GM19372 (cell line): ENCODE measurements around the gene PSENEN.
A peak's percentile ranks its signal among the peaks of the same experiment; 100 is the strongest.
"Not testable (repeated sequence)": the region's sequence is repeated elsewhere in the genome, so short reads cannot be mapped to it uniquely, and the experiment has no call there.

ENCODE experiments used
- ATAC-seq: cut with Tn5 transposase; IDR thresholded peaks from one replicate; pipeline ENCODE4 v1.9.1; 2021; ENCODE audit warnings: mild to moderate bottlenecking, low read depth, moderate library complexity; ENCODE audit not compliant: unreplicated experiment

Gene PSENEN

GRCh38 chr19:35766571-35767104 is 21.2 kb downstream of the PSENEN start:
- no peak for ATAC-seq

DNA sequence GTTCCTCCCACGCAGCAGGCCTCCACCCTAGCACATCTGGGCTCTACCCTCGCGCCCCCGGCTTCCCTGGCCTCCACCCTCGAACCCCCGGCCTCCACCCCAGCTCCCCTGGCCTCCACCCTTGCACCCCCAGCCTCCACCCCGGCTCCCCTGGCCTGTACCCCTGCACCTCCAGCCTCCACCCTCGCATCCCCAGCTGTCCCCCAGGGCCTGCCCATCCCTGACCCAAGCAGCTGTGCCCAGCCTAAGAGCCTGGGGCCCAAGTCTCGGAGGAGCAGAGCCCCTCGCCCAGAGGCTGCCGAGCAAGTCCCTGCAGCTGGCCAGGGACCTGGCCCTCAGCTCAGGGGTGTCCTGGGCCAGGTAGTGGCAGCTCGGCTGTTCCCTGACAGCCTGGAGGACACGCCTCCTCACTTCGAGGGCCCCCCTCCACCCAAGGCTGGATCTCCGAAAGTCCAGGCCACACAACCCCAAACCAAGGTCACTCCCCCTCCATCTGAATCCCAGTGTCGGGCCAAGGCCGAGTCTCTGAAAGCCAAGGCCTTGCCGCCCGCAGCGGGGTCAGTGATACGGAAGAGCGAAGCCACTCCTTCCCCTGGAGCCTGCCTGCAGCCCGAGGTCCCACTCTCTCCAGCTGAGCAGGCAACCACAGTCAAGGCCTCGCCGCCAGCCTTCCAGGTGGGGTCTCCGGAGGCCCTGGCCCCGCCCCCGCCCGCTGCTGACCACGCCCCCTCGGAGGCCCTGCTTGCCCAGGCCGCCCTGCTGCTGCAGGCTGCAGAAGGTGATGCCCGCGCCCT is 22.0 kb downstream of the PSENEN start:
- ATAC-seq: no peak

DNA sequence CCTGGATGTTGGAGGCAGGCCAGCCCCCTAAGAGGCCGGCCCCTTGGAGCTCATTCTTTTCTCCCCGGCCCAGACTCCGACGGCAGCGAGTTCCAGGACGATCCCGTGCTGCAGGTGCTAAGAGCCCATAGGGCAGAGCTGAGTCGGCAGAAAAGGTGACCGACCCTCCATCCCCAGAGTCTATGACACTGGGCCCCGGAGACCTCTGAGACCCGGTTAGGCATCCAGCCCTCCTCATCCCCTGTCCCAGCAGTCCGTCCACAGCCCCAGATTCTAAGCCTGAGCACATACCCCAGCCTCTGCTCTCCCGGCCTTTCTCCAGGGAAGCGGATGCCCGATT is 22.6 kb downstream of the PSENEN start:
- ATAC-seq: no peak

DNA sequence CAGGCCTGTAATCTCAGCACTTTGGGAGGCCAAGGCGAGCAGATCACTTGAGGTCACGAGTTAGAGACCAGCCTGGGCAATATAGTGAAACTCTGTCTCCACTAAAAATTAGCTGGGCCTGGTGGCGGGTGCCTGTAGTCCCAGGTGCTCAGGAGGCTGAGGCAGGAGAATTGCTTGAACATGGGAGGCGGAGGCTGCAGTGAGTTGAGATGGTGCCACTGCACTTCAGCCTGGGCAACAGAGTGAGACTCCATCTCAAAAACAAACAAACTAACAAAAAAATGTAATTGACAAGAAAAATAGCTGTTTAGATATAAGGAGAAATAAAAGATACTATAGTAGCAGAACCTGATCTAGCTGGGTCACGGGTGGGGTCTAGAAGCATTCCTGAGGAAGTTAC is 26.9 kb downstream of the PSENEN start:
- ATAC-seq: not testable (repeated sequence)

DNA sequence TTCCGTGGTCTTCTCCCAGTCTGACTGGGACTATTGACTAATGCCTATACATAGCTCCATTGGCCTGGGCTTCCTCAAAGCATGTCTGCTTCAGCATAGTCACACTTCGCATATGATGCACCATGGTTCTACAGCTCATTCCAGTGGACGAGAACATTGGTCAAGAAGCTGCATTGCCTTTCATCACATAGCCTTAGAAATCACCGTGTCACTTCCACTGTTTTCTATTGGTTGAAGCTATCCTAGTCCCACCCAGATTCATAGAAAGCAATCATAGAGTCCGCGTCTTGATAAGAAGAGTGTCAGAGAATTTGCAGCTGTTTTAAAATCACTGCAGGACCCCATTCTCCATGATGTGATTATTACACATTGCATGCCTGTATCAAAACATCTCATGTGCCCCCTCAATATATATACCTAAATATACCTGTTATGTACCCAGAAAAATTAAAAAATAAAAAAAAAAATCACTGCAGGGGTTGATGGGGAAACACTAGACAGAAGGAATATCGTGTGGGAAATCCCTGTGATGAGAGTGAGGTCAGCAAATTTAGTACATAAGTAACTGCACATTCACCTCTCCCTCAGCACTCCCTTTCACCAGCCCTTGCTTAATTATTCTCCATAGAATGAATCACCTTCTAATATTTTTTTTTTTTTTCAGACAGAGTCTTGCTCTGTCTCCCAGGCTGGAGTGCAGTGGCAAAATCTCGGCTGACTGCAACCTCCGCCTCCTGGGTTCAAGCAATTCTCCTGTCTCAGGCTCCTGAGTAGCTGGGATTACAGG is 27.8 kb downstream of the PSENEN start:
- ATAC-seq: no peak

GRCh38 chr19:35774274-35775045 is 29.0 kb downstream of the PSENEN start:
- no peak for ATAC-seq

GRCh38 chr19:35775046-35775297 is 29.5 kb downstream of the PSENEN start:
- ATAC-seq: no peak

DNA sequence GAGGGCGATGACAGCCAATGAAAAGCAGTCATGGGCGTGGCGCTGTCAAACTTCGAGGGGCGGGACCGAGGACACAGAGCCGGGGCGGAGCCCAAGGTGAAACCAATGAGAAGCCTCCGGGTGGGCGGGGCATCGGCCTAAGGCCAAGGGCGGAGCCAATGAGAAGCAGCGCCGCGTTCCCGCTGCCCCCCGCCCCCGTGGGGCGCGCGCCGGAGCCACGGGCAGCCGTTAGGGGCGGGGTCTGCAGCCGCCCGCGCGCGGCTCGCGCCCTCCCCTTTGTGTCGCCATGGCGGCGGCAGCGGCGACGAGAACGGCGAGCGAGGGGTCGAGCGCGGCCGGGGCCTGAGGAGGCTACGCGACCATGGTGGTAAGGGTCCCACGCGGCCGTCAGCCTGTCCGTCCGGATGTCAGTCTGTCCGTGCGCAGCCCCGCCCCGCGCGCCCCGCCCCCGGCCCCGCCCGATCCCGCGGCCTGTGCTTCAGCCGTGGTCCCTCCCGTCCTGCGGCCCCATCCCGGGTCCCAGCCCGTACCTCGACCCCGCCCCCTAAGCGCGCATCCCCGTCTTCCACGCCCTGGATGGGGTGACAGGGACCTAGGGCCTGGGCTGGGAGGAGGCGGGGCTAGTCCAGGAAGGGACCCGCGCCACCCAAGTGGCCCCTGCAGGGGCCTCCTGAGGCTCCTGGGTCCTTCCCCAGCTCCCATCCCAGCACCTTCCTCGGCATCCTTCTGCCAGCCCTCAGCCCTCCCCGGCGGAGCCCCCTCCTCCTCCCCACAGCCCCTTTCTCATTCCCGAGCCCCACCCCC is 30.0 kb downstream of the PSENEN start, which contains the start of gene ARHGAP33:
Gene ARHGAP33 (plus strand): TSS at position 267 of the 804 bp plus-strand sequence. CDS start 95 bp downstream, at position 362.
- peak; percentile 96 for ATAC-seq

DNA sequence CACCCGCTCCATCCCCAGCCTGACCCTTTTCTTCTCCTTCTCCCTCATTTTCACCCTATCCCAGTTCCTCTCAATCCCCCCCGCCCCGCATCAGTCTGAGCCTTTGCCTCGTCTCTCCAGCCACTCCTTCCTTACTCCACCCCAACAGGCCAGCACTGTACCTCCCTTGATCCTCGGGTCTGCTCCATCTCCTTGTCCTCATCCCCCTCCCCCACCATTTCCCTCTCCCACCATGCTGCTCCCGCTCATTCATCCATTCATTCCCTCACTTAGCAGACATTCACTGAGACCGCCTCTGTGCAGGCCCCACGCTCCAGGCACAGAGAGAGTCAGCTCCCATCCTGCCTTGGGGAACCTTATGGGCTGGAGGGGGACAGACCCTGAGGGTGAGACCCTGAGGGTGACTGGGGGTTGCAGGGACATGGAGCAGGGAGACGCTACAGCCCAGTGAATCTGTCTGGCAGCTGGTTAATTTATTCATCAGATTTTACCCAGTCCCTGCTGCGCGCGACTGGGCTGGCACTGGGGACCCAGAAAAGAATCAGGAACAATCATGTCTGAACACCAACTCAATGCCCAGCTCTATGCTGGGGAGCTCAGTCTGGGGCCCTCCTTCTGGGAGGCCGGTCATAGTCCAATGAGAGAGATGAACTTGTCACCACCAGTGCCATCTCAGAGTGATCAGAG is 30.8 kb downstream of the PSENEN start:
- ATAC-seq: no peak

- no peak for ATAC-seq
Observed at GRCh38 chr19:35777086-35777841, 31.8 kb downstream of the PSENEN start.

DNA sequence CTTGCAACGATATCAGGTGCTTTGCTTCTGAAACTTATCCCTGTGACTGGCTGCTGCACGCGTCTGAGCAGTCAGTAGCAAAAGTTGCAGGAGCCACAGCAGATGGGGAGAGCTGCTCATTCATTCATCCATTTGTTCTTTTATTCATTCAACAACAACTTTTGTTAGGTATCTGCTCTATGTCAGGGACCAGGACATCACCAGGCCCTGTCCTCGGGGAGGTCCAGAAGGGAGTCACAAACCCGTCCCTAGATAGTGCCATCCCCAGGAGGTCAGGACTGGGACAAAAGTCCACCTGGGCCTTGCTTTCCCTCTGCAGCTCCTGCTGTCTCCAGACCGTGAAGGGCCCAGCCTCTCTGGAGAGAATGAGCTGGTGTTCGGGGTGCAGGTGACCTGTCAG is 32.5 kb downstream of the PSENEN start:
- ATAC-seq: no peak

GRCh38 chr19:35779033-35779432 is 33.6 kb downstream of the PSENEN start:
- ATAC-seq: no peak

DNA sequence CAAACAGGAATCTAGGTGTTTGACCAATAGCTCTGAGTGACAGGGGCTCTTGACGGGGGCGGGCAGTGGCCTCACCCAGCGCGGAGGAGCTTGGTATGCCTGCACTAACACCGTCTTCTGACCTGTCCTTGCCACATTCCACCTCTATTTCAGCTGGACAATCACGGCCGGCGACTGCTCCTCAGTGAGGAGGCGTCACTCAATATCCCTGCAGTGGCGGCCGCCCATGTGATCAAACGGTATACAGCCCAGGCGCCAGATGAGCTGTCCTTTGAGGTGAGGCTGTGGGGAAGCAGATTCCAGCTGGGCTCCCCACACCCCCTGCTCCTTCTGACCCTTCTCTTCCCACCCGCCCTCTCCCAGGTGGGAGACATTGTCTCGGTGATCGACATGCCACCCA is 34.6 kb downstream of the PSENEN start:
- ATAC-seq: no peak

DNA sequence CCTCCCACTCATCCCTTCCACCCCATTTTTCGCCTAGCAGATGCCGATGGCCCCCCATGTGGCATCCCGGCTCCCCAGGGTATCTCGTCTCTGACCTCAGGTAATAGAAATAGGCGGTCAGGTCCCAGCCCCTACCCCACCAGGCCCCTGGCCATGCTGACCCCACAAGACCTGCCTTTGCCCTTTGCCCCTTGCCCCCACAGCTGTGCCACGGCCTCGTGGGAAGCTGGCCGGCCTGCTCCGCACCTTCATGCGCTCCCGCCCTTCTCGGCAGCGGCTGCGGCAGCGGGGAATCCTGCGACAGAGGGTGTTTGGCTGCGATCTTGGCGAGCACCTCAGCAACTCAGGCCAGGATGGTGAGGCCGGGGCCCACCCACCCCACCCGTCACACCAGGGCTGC is 35.3 kb downstream of the PSENEN start:
- ATAC-seq: no peak

DNA sequence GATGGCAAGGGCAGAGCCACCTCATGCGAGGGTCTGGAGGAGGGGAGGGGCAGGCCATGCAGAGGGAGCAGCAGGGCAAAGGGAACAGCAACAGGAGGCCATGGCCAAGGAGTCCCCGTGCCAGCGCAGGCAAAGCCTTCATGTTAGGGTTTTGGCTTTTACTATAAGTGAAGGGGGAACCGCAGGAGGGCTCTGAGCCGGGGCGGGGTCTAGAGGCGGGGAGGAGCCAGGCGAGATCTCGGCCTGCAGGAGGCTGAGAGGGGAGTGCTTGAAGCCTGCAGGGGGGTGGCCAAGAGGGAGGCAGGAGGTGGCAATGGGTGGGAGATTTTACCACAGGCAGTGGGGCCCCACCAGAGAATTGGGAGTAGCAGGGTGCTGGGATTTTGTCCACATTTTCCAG is 36.2 kb downstream of the PSENEN start:
- no peak for ATAC-seq

DNA sequence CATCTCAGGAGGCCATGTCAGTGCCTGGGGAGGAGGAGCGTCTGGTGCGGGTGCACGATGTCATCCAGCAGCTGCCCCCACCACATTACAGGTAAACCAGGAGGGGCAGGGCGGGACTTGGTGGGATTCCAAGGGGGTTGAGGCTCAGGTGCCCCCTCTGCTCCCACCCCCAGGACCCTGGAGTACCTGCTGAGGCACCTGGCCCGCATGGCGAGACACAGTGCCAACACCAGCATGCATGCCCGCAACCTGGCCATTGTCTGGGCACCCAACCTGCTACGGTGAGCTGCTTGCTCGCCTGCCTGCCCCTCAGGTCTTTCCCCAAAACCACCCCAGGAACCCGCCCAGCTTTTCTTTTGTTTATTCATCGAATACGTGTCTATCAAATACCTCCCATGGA is 37.1 kb downstream of the PSENEN start:
- no peak for ATAC-seq

GRCh38 chr19:35783469-35784434 is 38.3 kb downstream of the PSENEN start:
- ATAC-seq: no peak
